Activated CD8-positive, alpha-beta memory T cell treated with anti-CD3 and anti-CD28 coated beads, Interleukin-2, amount 10 ng/mL, durations not matched to agents 7 days and 5 days (primary cell): Measurements from ENCODE around the gene ERVK3-1. TPM values are rescaled to one million over a fixed set of nuclear protein-coding genes. Genes with fewer than 3 reads are reported as not detected.

Experiments used
- microRNA-seq: library from miRNA; unstranded; fragments of <30 nt; microRNA quantifications from one replicate; pipeline ENCODE4 v1.2.0, GENCODE V29; 2022
- total RNA-seq, 2 experiments: library from RNA; stranded (reverse); gene quantifications; one replicate each; pipeline ENCODE4 v1.2.3, GENCODE V29; 2021

Gene ERVK3-1
- total RNA-seq, 2 experiments from 2014 or later, result 78.3 to 82.7 TPM

Small RNA genes within 50 kb of the gene (microRNA-seq; reads per million reads assigned to microRNA genes)
- not detected for gene MIR6806

Other genes starting within 250 kb of the ERVK3-1 start
- under 1 TPM; 0.49 to 0.76 TPM for gene ZNF135, start 246.1 kb upstream of the ERVK3-1 start, total RNA-seq
- 10 to 100 TPM; 15.9 to 24.8 TPM for gene ZSCAN18, start 207.1 kb upstream of the ERVK3-1 start, total RNA-seq
- gene ZNF329, start 154.6 kb upstream of the ERVK3-1 start, total RNA-seq, result 1 to 10 TPM; 4.0 to 4.6 TPM
- gene ZNF274, start 122.3 kb upstream of the ERVK3-1 start, total RNA-seq, result 10 to 100 TPM; 30.1 to 36.0 TPM
- 10 to 100 TPM; 48.0 to 68.4 TPM for gene ZNF544, start 76.5 kb upstream of the ERVK3-1 start, total RNA-seq
- 1 to 10 TPM; 4.8 to 5.0 TPM for gene ZNF8, start 26.4 kb upstream of the ERVK3-1 start, total RNA-seq
- gene ZSCAN22, start 21.6 kb downstream of the ERVK3-1 start, total RNA-seq, result 1 to 10 TPM; 4.4 to 6.3 TPM
- gene A1BG, start 48.1 kb downstream of the ERVK3-1 start, total RNA-seq, result 10 to 100 TPM; 12.2 to 12.8 TPM
- gene ZNF497, start 57.4 kb downstream of the ERVK3-1 start, total RNA-seq, result under 1 TPM; 0.87 to 0.91 TPM
- 1 to 10 TPM in 1 of 2 experiments, under 1 TPM in 1; 0.98 to 1.2 TPM for gene ZNF837, start 75.7 kb downstream of the ERVK3-1 start, total RNA-seq
- 1,000 to 10,000 TPM in 1 of 2 experiments, 100 to 1,000 TPM in 1; 914 to 1,022 TPM for gene RPS5, start 81.9 kb downstream of the ERVK3-1 start, total RNA-seq
- gene RNF225, start 90.3 kb downstream of the ERVK3-1 start, total RNA-seq, result under 1 TPM; 0.61 to 0.70 TPM
- gene ZNF584, start 103.3 kb downstream of the ERVK3-1 start, total RNA-seq, result 10 to 100 TPM in 1 of 2 experiments, 1 to 10 TPM in 1; 7.8 to 11.2 TPM
- 1 to 10 TPM; 5.4 to 5.8 TPM for gene ZNF132, start 134.8 kb downstream of the ERVK3-1 start, total RNA-seq
- 10 to 100 TPM; 13.1 to 14.4 TPM for gene ZNF324B, start 146.2 kb downstream of the ERVK3-1 start, total RNA-seq
- gene ZNF324, start 161.7 kb downstream of the ERVK3-1 start, total RNA-seq, result 10 to 100 TPM; 12.8 to 13.9 TPM
- gene ZNF446, start 171.0 kb downstream of the ERVK3-1 start, total RNA-seq, result 1 to 10 TPM; 5.9 to 7.4 TPM
- gene SLC27A5, start 206.6 kb downstream of the ERVK3-1 start, total RNA-seq, result 10 to 100 TPM; 22.9 to 23.6 TPM
- gene ZBTB45, start 214.4 kb downstream of the ERVK3-1 start, total RNA-seq, result 10 to 100 TPM; 15.1 to 16.9 TPM
- 100 to 1,000 TPM; 488 to 571 TPM for gene TRIM28, start 238.7 kb downstream of the ERVK3-1 start, total RNA-seq
- gene CHMP2A, start 249.7 kb downstream of the ERVK3-1 start, total RNA-seq, result 100 to 1,000 TPM in 1 of 2 experiments, 10 to 100 TPM in 1; 96.4 to 108 TPM